D721Med (cell line): ENCODE results near the gene BCOR.

Experiments
- DNase-seq: peaks from one replicate; pipeline ENCODE4 v3.0.0; 2011; ENCODE audit warnings: low spot score; ENCODE audit not compliant: insufficient read length
- FAIRE-seq: peaks from 2 replicates; lab custom pipeline; 2011; peaks lifted over from hg19 to GRCh38; lab: Jason Lieb, UNC
- CTCF ChIP-seq: IDR thresholded peaks from 2 replicates; pipeline ENCODE4 v1.5.1; 2012; ENCODE audit warnings: mild to moderate bottlenecking, control low read depth; ENCODE audit not compliant: insufficient read depth; ENCODE audit errors: missing control alignments

BCOR gene

DNA sequence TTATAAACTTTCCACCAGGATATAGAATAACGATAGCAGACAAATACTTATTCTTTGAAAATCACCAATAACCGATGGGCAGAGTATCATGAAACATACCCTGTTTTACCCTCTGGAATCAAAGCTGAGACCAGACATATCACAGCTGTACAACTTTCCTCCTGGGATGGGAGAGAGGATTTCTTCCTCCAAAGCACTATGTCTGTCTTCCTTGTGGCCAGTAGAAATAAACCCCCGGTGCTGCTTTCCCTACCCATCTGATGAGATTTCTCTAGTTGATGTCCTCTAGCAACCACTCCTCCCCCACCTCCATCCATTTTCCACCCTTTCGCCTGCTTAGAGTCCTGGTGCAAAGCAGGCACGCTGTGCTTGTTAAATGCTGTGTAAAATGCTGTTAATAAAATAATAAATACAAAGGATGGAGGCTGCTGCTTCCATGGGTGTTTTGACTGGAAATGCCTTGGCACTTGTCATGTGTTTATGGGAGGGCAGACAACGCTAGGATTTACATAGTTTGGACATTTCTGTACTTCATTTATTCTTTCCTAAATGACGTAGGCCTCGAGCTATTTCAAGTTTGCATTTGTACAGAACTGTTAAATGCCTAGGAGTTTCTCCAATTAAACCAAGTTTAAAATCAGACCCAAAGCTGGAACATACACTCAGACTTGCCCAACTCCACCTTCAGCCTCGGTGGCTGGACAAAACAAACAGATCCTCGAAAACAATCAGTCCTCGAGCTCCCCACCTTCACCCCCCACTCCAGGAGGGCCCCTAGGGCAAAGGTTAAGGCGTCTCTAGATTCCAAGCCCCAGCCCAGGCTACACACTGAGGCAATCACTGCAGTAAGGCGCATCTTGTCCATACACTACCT, 10.1 kb downstream of the BCOR start:
- no peak for TF ChIP-seq CTCF
- DNase-seq = no peak
- no peak for FAIRE-seq

DNA sequence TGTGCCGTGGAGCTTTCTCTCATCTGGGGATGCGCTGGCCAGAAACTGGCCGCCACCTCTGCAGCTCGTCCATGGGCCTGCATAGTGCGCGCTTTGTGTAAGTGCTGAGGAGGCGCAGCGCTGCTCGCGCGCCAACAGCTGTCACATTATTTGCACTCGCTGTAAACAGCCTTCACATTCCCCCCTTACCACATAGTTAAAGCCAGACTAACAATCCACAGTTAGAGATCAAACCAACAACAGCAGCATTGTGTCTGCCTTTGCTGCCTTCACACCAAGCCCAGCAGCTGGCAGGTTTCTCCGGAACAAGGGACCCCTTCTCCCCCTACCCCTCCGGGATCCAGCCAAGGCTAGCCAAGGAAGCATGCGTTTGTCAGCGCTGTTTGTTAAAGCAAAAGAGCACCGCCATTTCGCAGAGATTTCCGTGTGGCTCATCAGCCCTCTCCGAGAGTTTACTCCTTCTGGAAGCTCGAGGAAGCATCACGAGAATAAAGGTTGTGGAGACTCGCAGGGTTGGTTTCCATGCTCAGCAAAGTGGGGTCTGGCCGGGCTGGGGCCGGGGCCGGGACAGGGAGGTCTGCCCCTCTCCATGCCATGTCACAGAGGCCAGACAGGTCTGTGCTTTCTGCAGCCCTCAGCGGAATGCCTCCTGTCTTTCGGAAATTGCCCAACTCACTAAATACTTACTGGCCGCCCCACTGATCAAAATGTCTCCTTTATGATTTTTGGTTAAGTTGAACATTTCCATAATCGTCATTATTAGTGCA, 11.0 kb downstream of the BCOR start:
- TF ChIP-seq CTCF = no peak
- FAIRE-seq (no peak), DNase-seq (no peak)

DNA sequence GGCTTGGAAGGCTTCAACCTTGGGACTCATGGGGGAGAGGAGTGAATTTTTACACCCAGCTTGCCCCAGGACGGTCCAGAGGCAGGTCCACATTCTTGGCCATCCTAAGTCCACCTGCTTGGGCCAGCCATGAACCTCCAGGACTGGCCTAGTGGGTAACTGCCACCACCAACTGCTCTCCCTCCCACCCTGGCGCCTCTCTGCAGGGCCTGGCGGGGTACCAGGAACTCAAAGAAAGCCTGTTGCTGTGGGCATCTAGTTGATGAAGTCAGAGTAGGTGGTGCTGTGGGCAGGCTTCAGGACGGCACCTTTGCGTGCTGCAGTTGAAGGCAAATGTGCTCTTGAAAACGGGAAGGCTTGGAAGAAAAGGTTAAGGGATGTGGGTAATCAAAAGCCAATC, 12.0 kb downstream of the BCOR start:
- DNase-seq = no peak
- TF ChIP-seq CTCF = no peak
- no peak for FAIRE-seq

DNA sequence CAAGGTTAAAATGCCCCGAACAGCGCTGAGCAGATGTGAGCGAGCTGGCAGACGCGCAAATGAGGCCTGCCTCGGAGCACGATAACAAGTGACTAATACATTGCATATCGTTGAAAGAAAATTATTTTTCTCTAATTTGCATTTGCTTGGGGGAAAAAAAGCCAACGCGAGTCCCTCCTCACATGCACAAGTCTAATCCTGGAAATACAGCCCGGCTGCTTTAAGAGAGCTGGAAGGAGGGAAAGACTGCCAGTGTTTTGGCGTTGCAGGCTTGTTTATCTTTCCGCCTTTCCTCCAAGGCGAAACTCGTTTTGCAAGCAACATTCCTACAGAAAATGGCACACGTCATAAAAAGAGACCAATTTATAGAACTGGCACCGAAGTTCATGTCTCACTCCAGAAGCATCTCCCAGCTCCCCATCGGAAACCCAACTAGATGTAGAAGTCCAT, 12.6 kb downstream of the BCOR start:
- no peak for TF ChIP-seq CTCF
- DNase-seq (no peak), FAIRE-seq (no peak)

DNA sequence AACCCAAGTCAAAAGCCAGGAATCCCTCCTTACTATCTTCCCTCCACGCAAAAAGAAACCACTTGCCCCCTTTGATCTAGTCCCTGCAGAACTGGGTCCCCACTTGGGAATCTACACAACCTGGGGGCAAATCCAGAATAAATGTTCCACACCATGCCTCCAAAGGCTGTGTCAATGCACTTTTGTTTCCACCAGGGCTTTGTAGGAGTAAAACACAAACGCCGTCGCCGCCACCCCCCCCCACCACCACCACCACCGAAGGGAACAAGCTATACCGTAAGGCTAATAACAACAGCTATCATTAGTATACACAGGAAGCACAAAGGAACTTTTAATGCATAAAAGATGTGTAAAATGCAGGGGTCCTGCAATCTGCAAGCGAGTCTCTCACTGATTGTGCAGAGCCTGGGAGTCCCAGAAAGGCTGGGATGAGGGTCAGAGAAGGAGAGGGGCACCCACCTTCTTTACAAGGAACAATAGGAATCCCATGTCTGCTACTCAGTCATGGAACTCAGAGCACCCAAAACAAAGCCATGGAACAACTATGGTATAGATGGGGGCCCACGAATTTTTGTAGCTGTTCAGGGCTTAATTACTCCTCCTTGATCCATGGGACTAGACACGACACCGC, 13.2 kb downstream of the BCOR start:
- DNase-seq (no peak), FAIRE-seq (no peak)
- no peak for TF ChIP-seq CTCF

DNA sequence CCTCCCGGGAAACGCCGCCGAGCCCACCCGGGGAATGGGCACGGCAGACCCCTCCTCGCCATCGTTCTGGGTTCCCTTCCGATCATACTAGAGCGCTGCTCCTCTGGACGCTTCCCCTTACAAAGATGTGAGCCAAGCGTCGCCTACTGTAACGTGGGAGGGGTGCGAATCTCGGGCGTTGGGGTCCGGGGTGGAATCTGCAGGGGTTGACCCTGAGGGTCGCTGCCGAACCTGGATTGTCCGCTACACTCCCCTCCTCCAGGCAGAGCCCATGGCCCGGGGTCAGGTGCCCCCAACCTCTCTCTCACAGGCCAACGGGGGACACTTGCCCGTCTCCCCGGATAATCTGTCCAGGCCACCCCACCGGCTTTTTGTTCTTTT, 13.8 kb downstream of the BCOR start:
- TF ChIP-seq CTCF = no peak
- FAIRE-seq (no peak), DNase-seq (no peak)
